Body of pancreas (tissue), 4 donors: Measurements from ENCODE around the gene FGD5. TPM values are rescaled to one million over a fixed set of nuclear protein-coding genes. Genes with fewer than 3 reads are reported as not detected.

Experiments used
- ATAC-seq: fragments of 150-250 bp; one replicate; pipeline ENCODE4 v1.9.1; 2016
- DNase-seq, 4 donors: peaks; one replicate each; pipeline ENCODE4 v3.0.0-alpha.2; 2019
- H3K27ac ChIP-seq, 4 donors: fragments of 200-600 bp; sonication (generic); 1 replicate in 3 of 4; 2 replicates in 1 of 4; pipeline versions ENCODE4 v1.5.1 to v1.6.1; 2016 to 2019; ENCODE audit warnings: mild to moderate bottlenecking in 1 of 4, mixed read lengths in 1 of 4, moderate library complexity in 1 of 4
- H3K27me3 ChIP-seq, 2 donors: fragments of 200-600 bp; sonication (generic); one replicate each; pipeline ENCODE4 v1.6.0; 2016; ENCODE audit warnings: mild to moderate bottlenecking in 1 of 2
- H3K36me3 ChIP-seq, 2 donors: fragments of 200-600 bp; sonication (generic); replicated peaks in 1 of 2; 2 replicates each; pipeline ENCODE4 v1.5.1; 2016; ENCODE audit warnings: low read depth in 2 of 2; ENCODE audit not compliant: insufficient read depth in 1 of 2
- H3K4me1 ChIP-seq: fragments of 200-600 bp; sonication (generic); one replicate; pipeline ENCODE4 v1.6.0; 2016
- H3K4me3 ChIP-seq, 2 donors: fragments of 200-600 bp; sonication (generic); 1 replicate in 1 of 2; 2 replicates in 1 of 2; pipeline ENCODE4 v1.5.1; 2016 to 2019
- H3K9me3 ChIP-seq, 3 donors: fragments of 200-600 bp; sonication (generic); 1 replicate in 2 of 3; 2 replicates in 1 of 3; pipeline ENCODE4 v1.5.1; 2016
- CTCF ChIP-seq, 7 experiments: fragments of 450-650 bp in 4 of 7; fragments of 200-600 bp in 3 of 7; sonication (generic) in 3 of 7; IDR thresholded peaks; one replicate each; pipeline ENCODE4 v1.5.1; 2016 to 2019; ENCODE audit warnings: antibody characterized with exemption in 7 of 7
- POLR2A ChIP-seq, 3 donors: fragments of 450-650 bp; IDR thresholded peaks; one replicate each; pipeline ENCODE4 v1.6.1; 2016; ENCODE audit warnings: antibody characterized with exemption in 3 of 3, mild to moderate bottlenecking in 2 of 3
- WGBS, 2 donors: methylation state at CpG; one replicate each; pipeline ENCODE4 v1.1.5; 2017; 5-methylcytosine and 5-hydroxymethylcytosine counted together
- intact Hi-C: fragments of 100-400 bp; cut with DNase I; formaldehyde crosslinking; loops from one replicate; pipeline ENCODE4 v1.15.1; 2023
- total RNA-seq, 2 donors: library from RNA; depleted of rRNA; stranded (reverse); fragments of >200 nt; gene quantifications; one replicate each; pipeline ENCODE4 v1.1.0, GENCODE V29; 2016

FGD5 gene
- total RNA-seq, 2 donors from 2014 or later, result 4.9 to 7.8 TPM

GRCh38 chr3:14787630-14788029 is 31.1 kb upstream of the FGD5 start:
- intact Hi-C loops, result no loop called here
- TF ChIP-seq POLR2A (IDR thresholded peaks at IDR 0.05) (no peak), CTCF (IDR thresholded peaks at IDR 0.05) (no peak)
- H3K4me1 ChIP-seq, result no peaks in the 10 kb centered on the region
- 13 to 33% methylated on average over 7 of the region's 7 CpGs for WGBS, 2 donors
- peak; percentile 38 for ATAC-seq
- peak in 1 of 4 donors; percentile 11 for DNase-seq
- H3K9me3 ChIP-seq, result no peaks in the 10 kb centered on the region
- no peaks in the 10 kb centered on the region for H3K27me3 ChIP-seq
- H3K36me3 ChIP-seq, result no peaks in the 10 kb centered on the region
- H3K27ac ChIP-seq, result peak overlapping the region in 1 of 4 donors; percentile 34
- no peak overlapping the region for H3K4me3 ChIP-seq

DNA sequence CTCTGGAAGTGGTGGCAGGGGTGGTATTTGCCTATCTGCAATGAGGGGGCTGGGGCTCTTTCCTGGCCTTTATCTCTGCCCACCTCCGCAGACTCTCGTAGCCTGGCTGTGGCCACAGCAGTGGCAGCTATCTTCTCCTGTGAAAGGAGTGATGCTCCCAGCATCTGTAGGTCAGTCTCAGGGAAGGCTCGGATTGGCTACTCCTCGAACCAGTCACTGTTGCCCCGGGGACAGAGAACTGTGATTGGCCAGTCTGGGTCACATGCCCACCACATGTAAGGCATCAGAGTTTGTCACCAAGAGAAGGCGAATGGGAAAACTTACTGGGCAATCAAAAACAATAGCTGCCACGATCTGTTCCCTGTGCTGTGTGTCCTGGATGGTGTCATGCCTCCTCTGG is 30.1 kb upstream of the FGD5 start:
- WGBS, 2 donors, result 76 to 84% methylated on average over 6 to 7 of the region's 7 CpGs
- intact Hi-C loops, result no loop called here
- ATAC-seq (no peak), DNase-seq (peak in 1 of 4 donors; percentile 2)
- H3K36me3 ChIP-seq, result no peaks in the 10 kb centered on the region
- TF ChIP-seq CTCF (IDR thresholded peaks at IDR 0.05), result no peak
- TF ChIP-seq POLR2A (IDR thresholded peaks at IDR 0.05), result no peak
- no peak overlapping the region for H3K27ac ChIP-seq
- H3K4me1 ChIP-seq, result no peaks in the 10 kb centered on the region
- no peaks in the 10 kb centered on the region for H3K27me3 ChIP-seq
- H3K9me3 ChIP-seq, result no peaks in the 10 kb centered on the region
- H3K4me3 ChIP-seq, result no peak overlapping the region

DNA sequence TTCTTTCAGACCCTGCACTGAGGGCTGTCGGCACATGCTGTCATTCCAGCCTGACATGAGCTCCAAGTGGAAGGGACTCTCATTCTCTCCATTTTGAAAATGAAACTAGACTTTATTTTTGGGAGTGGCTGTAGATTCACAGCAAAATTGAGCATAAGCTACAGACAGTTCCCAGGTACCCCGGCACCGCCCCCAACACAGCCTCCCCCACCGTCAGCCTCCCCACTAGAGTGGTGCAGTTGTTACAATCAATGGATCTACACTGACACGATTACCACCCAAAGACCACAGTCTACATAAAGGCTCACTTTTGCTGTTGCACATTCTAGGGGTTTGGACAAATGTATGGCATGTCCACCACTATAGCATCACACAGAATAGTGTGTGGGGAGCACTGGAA is 29.5 kb upstream of the FGD5 start:
- 44 to 54% methylated on average over 5 of the region's 5 CpGs for WGBS, 2 donors
- no peaks in the 10 kb centered on the region for H3K27me3 ChIP-seq
- H3K27ac ChIP-seq, result no peak overlapping the region
- no peaks in the 10 kb centered on the region for H3K4me1 ChIP-seq
- no peaks in the 10 kb centered on the region for H3K9me3 ChIP-seq
- ATAC-seq, result no peak
- TF ChIP-seq CTCF (IDR thresholded peaks at IDR 0.05) (no peak), POLR2A (IDR thresholded peaks at IDR 0.05) (no peak)
- intact Hi-C loops, result no loop called here
- DNase-seq, result peak in 1 of 4 donors; percentile 1
- no peak overlapping the region for H3K4me3 ChIP-seq
- H3K36me3 ChIP-seq, result no peaks in the 10 kb centered on the region

DNA sequence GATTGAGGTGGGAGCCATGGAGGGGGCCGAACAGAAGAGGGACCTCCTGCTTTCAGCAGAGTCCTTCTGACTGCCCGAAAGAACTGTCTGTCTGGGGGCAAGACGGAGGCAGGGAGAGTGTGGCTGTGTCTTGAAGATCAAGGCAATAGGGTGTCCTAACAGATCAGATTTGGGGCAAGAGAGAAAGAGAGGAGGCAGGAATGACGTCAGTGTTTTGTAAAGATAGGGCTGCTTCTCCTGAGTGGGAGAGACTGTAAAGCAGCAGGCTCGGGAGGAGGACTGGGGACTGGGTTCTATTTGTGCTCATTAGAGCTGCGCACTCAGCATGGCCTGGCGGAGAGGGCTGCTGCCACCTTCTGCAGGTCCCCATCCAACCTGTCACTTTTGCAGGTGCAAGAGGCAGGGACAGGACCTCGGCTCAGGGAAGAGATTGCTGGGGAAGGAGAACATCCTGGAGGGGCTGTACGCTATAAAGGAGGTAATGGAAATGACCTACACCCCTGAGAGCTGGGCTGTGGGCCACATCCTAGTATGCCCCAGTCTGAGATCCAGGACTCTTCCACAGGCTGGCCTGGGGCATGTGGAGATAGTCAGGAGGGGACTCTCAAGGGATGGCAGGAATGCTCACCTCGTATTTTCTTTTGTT is 29.0 kb upstream of the FGD5 start:
- WGBS, 2 donors, result 47 to 54% methylated on average over 10 of the region's 10 CpGs
- Histone ChIP-seq H3K9me3 (no peaks in the 10 kb centered on the region), H3K4me3 (no peak overlapping the region), H3K4me1 (no peaks in the 10 kb centered on the region), H3K36me3 (no peaks in the 10 kb centered on the region), H3K27ac (no peak overlapping the region), H3K27me3 (no peaks in the 10 kb centered on the region)
- no peak for ATAC-seq
- no peak for DNase-seq
- no peak for TF ChIP-seq CTCF (IDR thresholded peaks at IDR 0.05)
- TF ChIP-seq POLR2A (IDR thresholded peaks at IDR 0.05), result no peak
- intact Hi-C loops, result no loop called here

DNA sequence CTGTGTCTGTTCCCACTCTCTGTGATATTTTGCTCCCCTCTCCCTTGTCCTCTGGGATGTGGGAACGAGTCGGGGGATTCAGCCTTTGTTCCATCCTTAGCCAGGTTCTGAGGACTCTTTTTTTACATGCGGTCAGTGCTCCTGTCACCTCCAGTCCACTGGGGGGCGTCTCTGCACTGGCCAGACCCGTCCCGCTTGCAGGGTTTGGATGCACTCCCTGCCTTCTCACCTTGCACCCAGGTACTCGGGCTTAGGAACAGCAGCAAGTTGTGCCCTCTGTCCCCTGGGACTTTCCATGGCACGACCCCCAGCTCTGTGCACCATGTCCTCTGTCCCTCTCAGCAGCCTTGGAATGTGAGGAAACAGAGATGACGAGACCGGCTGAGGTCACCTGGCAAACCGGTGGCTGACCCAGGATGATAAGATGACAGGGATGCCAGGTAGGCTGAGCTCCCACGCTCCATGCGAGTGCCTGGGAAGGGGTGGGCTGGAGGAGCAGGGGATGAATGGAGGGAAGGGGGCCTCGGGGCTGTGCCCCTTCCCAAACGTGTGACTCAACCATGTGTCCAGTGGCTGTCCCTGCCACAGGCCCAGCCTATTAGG is 27.3 kb upstream of the FGD5 start:
- intact Hi-C loops, result no loop called here
- Histone ChIP-seq H3K4me3 (no peak overlapping the region), H3K27me3 (no peaks in the 10 kb centered on the region), H3K4me1 (no peaks in the 10 kb centered on the region), H3K27ac (no peak overlapping the region), H3K36me3 (no peaks in the 10 kb centered on the region), H3K9me3 (no peaks in the 10 kb centered on the region)
- ATAC-seq (peak; percentile 41), DNase-seq (peak; percentile 43 to 68 (median 62))
- TF ChIP-seq POLR2A (IDR thresholded peaks at IDR 0.05) (no peak), CTCF (IDR thresholded peaks at IDR 0.05) (peak in 6 of 7 experiments; percentile 33 to 64 (median 50))
- 7 to 12% methylated on average over 10 to 15 of the region's 15 CpGs for WGBS, 2 donors
